K562 (cell line): Measurements from ENCODE around the gene YPEL2. TPM values are rescaled to one million over a fixed set of nuclear protein-coding genes. Genes with fewer than 3 reads are reported as not detected.
"Not testable (repeated sequence)": the region's sequence is repeated elsewhere in the genome, so short reads cannot be mapped to it uniquely, and the experiment has no call there.

Source experiments
- ATAC-seq: fragments of 200-7000 bp; cut with Tn5 transposase; 3 replicates; pipeline ENCODE4 v1.9.1; 2020; ENCODE audit warnings: moderate library complexity
- BruUV-seq: library from RNA; stranded (reverse); fragments of 400-500 nt; replicated peaks from 2 replicates; lab custom pipeline; 2021; lab: Mats Ljungman, UMichigan
- CTCF ChIA-PET: fragments of 300-600 bp; formaldehyde crosslinking; extraction: SDS; loops from one replicate; lab custom pipeline; 2021; ENCODE audit warnings: low intra/inter-chr PET ratio; lab: Yijun Ruan, JAX
- POLR2A ChIA-PET: fragments of 300-600, 350-650 bp; sonication (Branson Sonifier 250); formaldehyde crosslinking; extraction: SDS; loops from one replicate; lab custom pipeline; 2021; ENCODE audit warnings: antibody characterized with exemption, inconsistent platforms; lab: Yijun Ruan, JAX
- DNase-seq, 4 experiments: peaks; one replicate each; pipeline versions ENCODE4 v3.0.0 to v3.0.0-alpha.2; 2011 to 2018; ENCODE audit warnings: low spot score in 3 of 4, mixed read lengths in 3 of 4; ENCODE audit errors: extremely low read depth in 1 of 4
- FAIRE-seq: peaks from 2 replicates; lab custom pipeline; 2011; peaks lifted over from hg19 to GRCh38; lab: Jason Lieb, UNC
- H2AFZ ChIP-seq: 2 replicates; pipeline ENCODE4 v1.6.0; 2011; ENCODE audit warnings: low read depth, low read length, control low read depth, inconsistent platforms
- H3K27ac ChIP-seq: fragments of 200-600 bp; 3 replicates; pipeline ENCODE4 v1.8.0; 2011; ENCODE audit warnings: low read depth, mild to moderate bottlenecking, control low read depth, inconsistent platforms, low read length, moderate library complexity, mixed read lengths; ENCODE audit errors: extremely low read depth
- H3K27me3 ChIP-seq, 2 experiments: fragments of 300-600 bp in 1 of 2; 2 replicates in 1 of 2; 3 replicates in 1 of 2; pipeline versions ENCODE4 v1.6.0 to v1.8.0; 2011; ENCODE audit warnings: inconsistent platforms in 2 of 2, low read length in 2 of 2, mild to moderate bottlenecking in 1 of 2, mixed read lengths in 1 of 2, moderate library complexity in 1 of 2; ENCODE audit not compliant: control insufficient read depth in 2 of 2, insufficient read depth in 2 of 2
- H3K36me3 ChIP-seq: fragments of 300-600 bp; 3 replicates; pipeline ENCODE4 v1.8.0; 2011; ENCODE audit warnings: mild to moderate bottlenecking, low read length, inconsistent platforms; ENCODE audit not compliant: control insufficient read depth, insufficient read depth
- H3K4me1 ChIP-seq, 2 experiments: fragments of 200-600 bp in 1 of 2; replicated peaks in 1 of 2; 2 replicates in 1 of 2; 3 replicates in 1 of 2; pipeline versions ENCODE4 v1.5.1 to v1.8.0; 2011; ENCODE audit warnings: inconsistent platforms in 2 of 2, low read length in 2 of 2, mild to moderate bottlenecking in 1 of 2, mixed read lengths in 1 of 2, moderate library complexity in 1 of 2; ENCODE audit not compliant: control insufficient read depth in 2 of 2, insufficient read depth in 2 of 2
- H3K4me2 ChIP-seq: 2 replicates; pipeline ENCODE4 v1.6.1; 2011; ENCODE audit warnings: low read length, control low read depth, inconsistent platforms, mixed read lengths; ENCODE audit not compliant: insufficient read depth
- H3K4me3 ChIP-seq: fragments of 200-600 bp; sonication (generic), shearing (Covaris generic); 2 replicates; pipeline ENCODE4 v1.5.1; 2016; ENCODE audit warnings: control low read depth, inconsistent platforms
- H3K79me2 ChIP-seq: fragments of 200-600 bp; 3 replicates; pipeline ENCODE4 v1.8.0; 2011; ENCODE audit warnings: low read length, inconsistent platforms; ENCODE audit not compliant: control insufficient read depth, insufficient read depth
- H3K9ac ChIP-seq, 2 experiments: 2 replicates each; pipeline versions ENCODE4 v1.6.0 to v1.6.1; 2011; ENCODE audit warnings: low read depth in 2 of 2, low read length in 2 of 2, control low read depth in 1 of 2, inconsistent platforms in 1 of 2, mild to moderate bottlenecking in 1 of 2, mixed read lengths in 1 of 2; ENCODE audit not compliant: insufficient read depth in 1 of 2
- H3K9me1 ChIP-seq: one replicate; pipeline ENCODE4 v1.6.0; 2011; ENCODE audit warnings: inconsistent platforms, mild to moderate bottlenecking, low read length, moderate library complexity; ENCODE audit not compliant: control insufficient read depth, insufficient read depth
- H3K9me3 ChIP-seq: replicated peaks from 2 replicates; pipeline ENCODE4 v1.5.1; 2011; ENCODE audit warnings: low read depth, low read length, inconsistent platforms; ENCODE audit not compliant: control insufficient read depth, insufficient read depth
- H4K20me1 ChIP-seq: replicated peaks from 2 replicates; pipeline ENCODE4 v1.6.1; 2011; ENCODE audit warnings: low read length, inconsistent platforms, mixed read lengths; ENCODE audit not compliant: control insufficient read depth, insufficient read depth
- CEBPB ChIP-seq: fragments of 450-650 bp; IDR thresholded peaks from 2 replicates; pipeline ENCODE4 v1.6.1; 2016; ENCODE audit warnings: missing genetic modification characterization, missing compliant biosample characterization
- CEBPG ChIP-seq, 3 experiments: fragments of 200-800 bp in 1 of 3; sonication (Bioruptor generic) in 1 of 3; sonication (generic) in 1 of 3; formaldehyde crosslinking in 1 of 3; IDR thresholded peaks in 2 of 3; conservative IDR thresholded peaks in 1 of 3; 2 replicates each; pipeline versions ENCODE4 v1.6.1 to v1.8.0; 2016 to 2022; ENCODE audit warnings: missing compliant biosample characterization in 2 of 3, missing genetic modification characterization in 2 of 3, mild to moderate bottlenecking in 1 of 3, missing genetic modification reagents in 1 of 3
- HMGN3 ChIP-seq: IDR thresholded peaks from 2 replicates; pipeline ENCODE4 v1.6.1; 2011; ENCODE audit warnings: borderline replicate concordance, low read depth, mild to moderate bottlenecking, mixed read lengths, low read length; ENCODE audit not compliant: insufficient read length; ENCODE audit errors: extremely low read depth
- RFX1 ChIP-seq: fragments of 450-650 bp; IDR thresholded peaks from 2 replicates; pipeline ENCODE4 v1.6.1; 2016; ENCODE audit warnings: mild to moderate bottlenecking, moderate library complexity
- WGBS: fragments of 100-300 bp; shearing (Covaris generic); methylation state at CpG from one replicate; pipeline ENCODE4 v1.1.6; 2016; ENCODE audit warnings: low coverage, mixed read lengths; ENCODE audit not compliant: insufficient coverage; ENCODE audit errors: missing lambda C conversion rate; 5-methylcytosine and 5-hydroxymethylcytosine counted together
- in situ Hi-C: fragments of 300-500 bp; cut with MboI; formaldehyde crosslinking; loops from 4 replicates; pipeline ENCODE4 v1.15.0; 2018; ENCODE audit warnings: inconsistent platforms, mixed read lengths
- intact Hi-C: fragments of 100-400 bp; cut with micrococcal nuclease; formaldehyde crosslinking; loops from 2 replicates; pipeline ENCODE4 v1.14.2; 2022
- polyA plus RNA-seq, 8 experiments: library from polyadenylated mRNA; depleted of rRNA in 4 of 8; stranded (reverse) in 5 of 8; unstranded in 3 of 8; fragments of >200 nt; fragmentation: Nextera tagmentation in 2 of 8; fragmentation: Illumina TruSeq in 1 of 8; extraction: Ambion mirVana in 2 of 8; extraction: Trizol in 1 of 8; gene quantifications; 2 replicates each; pipeline versions ENCODE4 v1.2.1 to v1.2.3, GENCODE V29; 2011 to 2014; ENCODE audit warnings: inconsistent platforms in 1 of 8, missing spikeins in 1 of 8
- total RNA-seq, 7 experiments: library from RNA; depleted of rRNA in 6 of 7; stranded (reverse); fragments of >200 nt in 6 of 7; fragmentation: Illumina TruSeq in 2 of 7; extraction: Trizol in 2 of 7; gene quantifications; 2 replicates each; pipeline versions ENCODE4 v1.2.1 to v1.2.3, GENCODE V29; 2011 to 2021; ENCODE audit warnings: low replicate concordance in 1 of 7

The YPEL2 gene
- total and polyA plus RNA-seq, 9 of the 15 experiments (the other 6 are each of a cell fraction or from before 2014, with no cell fraction given) = 0.11 to 2.4 (median 0.47) TPM

GRCh38 chr17:59393742-59394410 is 62.4 kb downstream of the YPEL2 start:
- CTCF ChIA-PET, H3K4me2 ChIP-seq, POLR2A ChIA-PET, H3K79me2 ChIP-seq, H3K27ac ChIP-seq, ATAC-seq, DNase-seq, H3K36me3 ChIP-seq, FAIRE-seq, H4K20me1 ChIP-seq, H3K9ac ChIP-seq, in situ Hi-C loops, H3K4me3 ChIP-seq, intact Hi-C loops, H3K9me3 ChIP-seq, H2AFZ ChIP-seq, H3K9me1 ChIP-seq, H3K4me1 ChIP-seq, BruUV-seq: not testable (repeated sequence)
- H3K27me3 ChIP-seq = peaks cover 2 to 16% of the 10 kb centered on the region in 2 experiments; a peak in 2 of 5 replicates
- TF ChIP-seq CEBPB = peak; percentile 80
- TF ChIP-seq CEBPG (CRISPR knock-in tag; IDR thresholded peaks at IDR 0.05) = 0 out of 2 replicates have a peak, but pooled peaks have one; percentile 36
- peak in 1 of 2 experiments; percentile 49; a peak in 1 of 4 replicates for TF ChIP-seq CEBPG (tag; conservative IDR thresholded peaks at IDR 0.05 in 1 of 2, IDR thresholded peaks at IDR 0.05 in 1 of 2)
- WGBS = 56% methylated on average over 3 of the region's 35 CpGs

- no peak for ATAC-seq
- no peak for DNase-seq
- Histone ChIP-seq H3K4me1 (no peaks in the 10 kb centered on the region), H3K4me2 (no peak overlapping the region), H3K27me3 (peaks cover 2 to 16% of the 10 kb centered on the region in 2 experiments; a peak in 3 of 5 replicates), H3K9me1 (no peaks in the 10 kb centered on the region), H4K20me1 (no peaks in the 10 kb centered on the region), H3K9me3 (no peaks in the 10 kb centered on the region), H3K79me2 (no peaks in the 10 kb centered on the region), H3K36me3 (no peaks in the 10 kb centered on the region), H3K4me3 (no peak overlapping the region), H2AFZ (no peak overlapping the region), H3K27ac (no peak overlapping the region), H3K9ac (no peak overlapping the region)
- intact Hi-C loops (no loop called here), in situ Hi-C loops (no loop called here)
- WGBS = 32% methylated on average over 9 of the region's 9 CpGs
- no peak for FAIRE-seq
- CTCF ChIA-PET = no interaction called here
- no TSS peak for BruUV-seq
- POLR2A ChIA-PET = interaction anchor here (0.6 to 1.1 kb wide), 3 partner anchors 7 to 30 kb away, joined by 3 to 4 read pairs (median 3); no protein-coding TSS in a partner anchor
- TF ChIP-seq RFX1 = 0 out of 2 replicates have a peak, but pooled peaks have one; percentile 23
- TF ChIP-seq HMGN3 = no peak
These were observed 64.8 kb downstream of the YPEL2 start for GRCh38 chr17:59396134-59396826.
